CD8-positive, alpha-beta memory T cell (primary cell): ENCODE data around the gene KNG1. TPM values are rescaled to one million over a fixed set of nuclear protein-coding genes. Genes with fewer than 3 reads are reported as not detected.

ENCODE experiments used
- CTCF ChIA-PET: fragments of 350-600 bp; sonication (Branson Sonifier 250); formaldehyde crosslinking; loops from one replicate; lab custom pipeline; 2021; ENCODE audit warnings: antibody characterized with exemption; lab: Charles Lee
- POLR2A ChIA-PET: fragments of 350-600 bp; sonication (Branson Sonifier 250); formaldehyde crosslinking; loops from one replicate; lab custom pipeline; 2021; ENCODE audit warnings: antibody characterized with exemption; lab: Charles Lee
- DNase-seq, 5 donors: peaks; one replicate each; pipeline versions ENCODE4 v3.0.0 to v3.0.0-alpha.2; 2020 to 2022; ENCODE audit warnings: mixed read lengths in 1 of 5
- H3K27ac ChIP-seq: one replicate; pipeline ENCODE4 v1.7.0; 2013; ENCODE audit warnings: low read depth, mild to moderate bottlenecking, low read length, moderate library complexity
- H3K27me3 ChIP-seq: 2 replicates; pipeline ENCODE4 v1.7.0; 2013; ENCODE audit warnings: low read length, mild to moderate bottlenecking; ENCODE audit not compliant: insufficient read depth, poor library complexity, severe bottlenecking
- H3K36me3 ChIP-seq: 2 replicates; pipeline ENCODE4 v1.7.0; 2013; ENCODE audit warnings: mild to moderate bottlenecking, low read length, moderate library complexity; ENCODE audit not compliant: insufficient read depth
- H3K4me1 ChIP-seq: 2 replicates; pipeline ENCODE4 v1.7.0; 2013; ENCODE audit warnings: mild to moderate bottlenecking, low read length, moderate library complexity; ENCODE audit not compliant: insufficient read depth
- H3K4me3 ChIP-seq: 2 replicates; pipeline ENCODE4 v1.7.0; 2013; ENCODE audit warnings: mild to moderate bottlenecking, low read length
- H3K9me3 ChIP-seq: 2 replicates; pipeline ENCODE4 v1.7.0; 2013; ENCODE audit warnings: mild to moderate bottlenecking, low read length
- H3K27ac Mint-ChIP-seq, 8 donors: one replicate each; pipeline ENCODE4 v1.8.0; 2020 to 2021; ENCODE audit warnings: mixed read lengths in 8 of 8, mild to moderate bottlenecking in 6 of 8, inconsistent platforms in 3 of 8, moderate library complexity in 3 of 8
- H3K27me3 Mint-ChIP-seq, 2 donors: one replicate each; pipeline ENCODE4 v1.8.0; 2020 to 2021; ENCODE audit warnings: mixed read lengths in 2 of 2, mild to moderate bottlenecking in 1 of 2, moderate library complexity in 1 of 2
- H3K36me3 Mint-ChIP-seq, 3 donors: one replicate each; pipeline ENCODE4 v1.8.0; 2020 to 2021; ENCODE audit warnings: mixed read lengths in 3 of 3, inconsistent platforms in 1 of 3, mild to moderate bottlenecking in 1 of 3
- H3K4me1 Mint-ChIP-seq, 3 donors: one replicate each; pipeline ENCODE4 v1.8.0; 2020 to 2021; ENCODE audit warnings: mixed read lengths in 3 of 3, inconsistent platforms in 1 of 3, mild to moderate bottlenecking in 1 of 3
- H3K4me3 Mint-ChIP-seq, 7 donors: one replicate each; pipeline ENCODE4 v1.8.0; 2020 to 2021; ENCODE audit warnings: mixed read lengths in 7 of 7, mild to moderate bottlenecking in 6 of 7, moderate library complexity in 4 of 7, inconsistent platforms in 2 of 7
- H3K9me3 Mint-ChIP-seq, 5 donors: one replicate each; pipeline ENCODE4 v1.8.0; 2020 to 2022; ENCODE audit warnings: mixed read lengths in 5 of 5, mild to moderate bottlenecking in 3 of 5, moderate library complexity in 2 of 5, inconsistent platforms in 1 of 5
- polyA plus RNA-seq: library from polyadenylated mRNA; unstranded; fragments of 300-500 nt; fragmentation: Illumina TruSeq; gene quantifications from one replicate; pipeline ENCODE4 v1.2.3, GENCODE V29; 2021
- total RNA-seq, 2 experiments: library from RNA; stranded (reverse); gene quantifications; one replicate each; pipeline ENCODE4 v1.2.3, GENCODE V29; 2021

Gene KNG1
- total and polyA plus RNA-seq, 3 experiments from 2014 or later: not detected

GRCh38 chr3:186760897-186761447 is 43.8 kb downstream of the KNG1 start:
- no peak overlapping the region for H3K4me3 Mint-ChIP-seq
- ChIA-PET POLR2A (no interaction called here), CTCF (interaction anchor here (1.0 kb wide), 1 partner anchor 144 kb away, joined by 3 read pairs; no protein-coding TSS in a partner anchor)
- H3K36me3 Mint-ChIP-seq: peaks cover 0 to 2% (median 0%) of the 10 kb centered on the region in 3 donors
- no peak overlapping the region for H3K27ac Mint-ChIP-seq
- H3K27me3 ChIP-seq: no peaks in the 10 kb centered on the region
- no peak for DNase-seq
- H3K9me3 ChIP-seq: no peaks in the 10 kb centered on the region
- no peak overlapping the region for H3K4me3 ChIP-seq
- H3K27me3 Mint-ChIP-seq: no peaks in the 10 kb centered on the region
- no peaks in the 10 kb centered on the region for H3K36me3 ChIP-seq
- no peaks in the 10 kb centered on the region for H3K4me1 Mint-ChIP-seq
- H3K27ac ChIP-seq: no peak overlapping the region
- no peaks in the 10 kb centered on the region for H3K9me3 Mint-ChIP-seq
- no peaks in the 10 kb centered on the region for H3K4me1 ChIP-seq

GRCh38 chr3:186772281-186772694 is 55.1 kb downstream of the KNG1 start:
- Mint-ChIP-seq H3K9me3 (peaks cover 0 to 1% (median 0%) of the 10 kb centered on the region in 5 donors), H3K36me3 (peaks cover 0 to 3% (median 0%) of the 10 kb centered on the region in 3 donors), H3K27ac (peak overlapping the region; percentile 42 to 97 (median 94)), H3K27me3 (no peaks in the 10 kb centered on the region), H3K4me1 (peaks cover 15 to 20% (median 18%) of the 10 kb centered on the region in 3 donors), H3K4me3 (peak overlapping the region; percentile 76 to 95 (median 92))
- no peak for DNase-seq
- Histone ChIP-seq H3K4me3 (peak overlapping the region; percentile 47), H3K27me3 (no peaks in the 10 kb centered on the region), H3K4me1 (peaks cover 13% of the 10 kb centered on the region), H3K36me3 (no peaks in the 10 kb centered on the region), H3K27ac (peak overlapping the region; percentile 58), H3K9me3 (no peaks in the 10 kb centered on the region)
- POLR2A ChIA-PET: interaction anchor here (0.6 to 4.8 kb wide), 5 partner anchors 12 to 393 kb away, joined by 3 to 106 read pairs (median 4); partner anchors contain the start of genes DNAJB11 and EIF4A2
- CTCF ChIA-PET: interaction anchor here (0.9 to 2.6 kb wide), 6 partner anchors 10 to 367 kb away, joined by 3 to 14 read pairs (median 4); partner anchors contain the start of genes EIF4A2 and RPL39L

GRCh38 chr3:186772701-186773417 is 55.7 kb downstream of the KNG1 start:
- DNase-seq: peak; percentile 46 to 75 (median 50)
- Histone ChIP-seq H3K27ac (peak overlapping the region; percentile 58), H3K36me3 (no peaks in the 10 kb centered on the region), H3K4me3 (peak overlapping the region; percentile 47), H3K9me3 (no peaks in the 10 kb centered on the region), H3K27me3 (no peaks in the 10 kb centered on the region), H3K4me1 (peaks cover 13% of the 10 kb centered on the region)
- H3K27me3 Mint-ChIP-seq: no peaks in the 10 kb centered on the region
- ChIA-PET CTCF (interaction anchor here (0.7 to 2.6 kb wide), 7 partner anchors 9 to 366 kb away, joined by 3 to 14 read pairs (median 3); partner anchors contain the start of genes EIF4A2 and RPL39L), POLR2A (interaction anchor here (0.6 to 4.8 kb wide), 7 partner anchors 11 to 392 kb away, joined by 3 to 106 read pairs (median 4); partner anchors contain the start of genes DNAJB11 and EIF4A2)
- peak overlapping the region; percentile 42 to 97 (median 94) for H3K27ac Mint-ChIP-seq
- H3K4me1 Mint-ChIP-seq: peaks cover 15 to 20% (median 18%) of the 10 kb centered on the region in 3 donors
- peaks cover 0 to 1% (median 0%) of the 10 kb centered on the region in 5 donors for H3K9me3 Mint-ChIP-seq
- H3K4me3 Mint-ChIP-seq: peak overlapping the region; percentile 76 to 95 (median 92)
- H3K36me3 Mint-ChIP-seq: peaks cover 0 to 3% (median 0%) of the 10 kb centered on the region in 3 donors

GRCh38 chr3:186775999-186776398 is 58.8 kb downstream of the KNG1 start:
- Histone ChIP-seq H3K27ac (no peak overlapping the region), H3K9me3 (no peaks in the 10 kb centered on the region), H3K4me3 (no peak overlapping the region), H3K4me1 (peaks cover 13% of the 10 kb centered on the region), H3K36me3 (no peaks in the 10 kb centered on the region), H3K27me3 (no peaks in the 10 kb centered on the region)
- CTCF ChIA-PET: no interaction called here
- Mint-ChIP-seq H3K36me3 (peaks cover 0 to 3% (median 0%) of the 10 kb centered on the region in 3 donors), H3K4me3 (no peak overlapping the region), H3K9me3 (peaks cover 0 to 1% (median 0%) of the 10 kb centered on the region in 5 donors), H3K27ac (peak overlapping the region in 2 of 8 donors; percentile 51 to 74), H3K27me3 (peaks cover 0 to 2% of the 10 kb centered on the region in 2 donors), H3K4me1 (peaks cover 15 to 20% (median 18%) of the 10 kb centered on the region in 3 donors)
- POLR2A ChIA-PET: no interaction called here
- no peak for DNase-seq

- Mint-ChIP-seq H3K4me1 (peaks cover 13 to 18% (median 14%) of the 10 kb centered on the region in 3 donors), H3K27ac (peak overlapping the region in 1 of 8 donors; percentile 11), H3K36me3 (peaks cover 5 to 16% (median 7%) of the 10 kb centered on the region in 3 donors), H3K27me3 (peaks cover 0 to 13% of the 10 kb centered on the region in 2 donors), H3K4me3 (peak overlapping the region in 1 of 7 donors; percentile 57), H3K9me3 (peaks cover 0 to 4% (median 0%) of the 10 kb centered on the region in 5 donors)
- Histone ChIP-seq H3K9me3 (no peaks in the 10 kb centered on the region), H3K36me3 (peaks cover 2% of the 10 kb centered on the region), H3K4me3 (no peak overlapping the region), H3K27ac (no peak overlapping the region), H3K4me1 (peaks cover 4% of the 10 kb centered on the region), H3K27me3 (no peaks in the 10 kb centered on the region)
- CTCF ChIA-PET: no interaction called here
- POLR2A ChIA-PET: no interaction called here
- no peak for DNase-seq
Observed at GRCh38 chr3:186779204-186779603, 62.0 kb downstream of the KNG1 start.

GRCh38 chr3:186782542-186783057 is 65.4 kb downstream of the KNG1 start:
- CTCF ChIA-PET: interaction anchor here (1.0 to 3.8 kb wide), 4 partner anchors 10 to 166 kb away, joined by 4 to 14 read pairs (median 10); no protein-coding TSS in a partner anchor
- POLR2A ChIA-PET: interaction anchor here (0.7 to 4.8 kb wide), 15 partner anchors 11 to 1197 kb away, joined by 3 to 106 read pairs (median 10); partner anchors contain the start of genes DNAJB11, RFC4, RPL39L and SENP2
- H3K27me3 ChIP-seq: no peaks in the 10 kb centered on the region
- peak overlapping the region; percentile 99 for H3K4me3 ChIP-seq
- Mint-ChIP-seq H3K4me3 (peak overlapping the region; percentile 96 to 99 (median 99)), H3K36me3 (peaks cover 33 to 50% (median 38%) of the 10 kb centered on the region in 3 donors), H3K9me3 (peaks cover 0 to 4% (median 0%) of the 10 kb centered on the region in 5 donors), H3K27me3 (peaks cover 0 to 13% of the 10 kb centered on the region in 2 donors), H3K4me1 (peaks cover 45 to 52% (median 48%) of the 10 kb centered on the region in 3 donors), H3K27ac (peak overlapping the region; percentile 97 to 100 (median 99))
- peaks cover 36% of the 10 kb centered on the region for H3K36me3 ChIP-seq
- peak overlapping the region; percentile 98 for H3K27ac ChIP-seq
- peaks cover 38% of the 10 kb centered on the region for H3K4me1 ChIP-seq
- no peak for DNase-seq
- no peaks in the 10 kb centered on the region for H3K9me3 ChIP-seq

- H3K36me3 Mint-ChIP-seq: peaks cover 39 to 56% (median 44%) of the 10 kb centered on the region in 3 donors
- peaks cover 50 to 58% (median 54%) of the 10 kb centered on the region in 3 donors for H3K4me1 Mint-ChIP-seq
- peaks cover 0 to 13% of the 10 kb centered on the region in 2 donors for H3K27me3 Mint-ChIP-seq
Observed at GRCh38 chr3:186783058-186783730, 66.0 kb downstream of the KNG1 start, which contains the start of gene EIF4A2. EIF4A2 (plus strand) TSS chr3:186783577; CDS start chr3:186783611, 34 bp downstream.

More at GRCh38 chr3:186783058-186783730, 66.0 kb downstream of the KNG1 start, which contains the start of gene EIF4A2:
- H3K9me3 Mint-ChIP-seq: peaks cover 0 to 4% (median 0%) of the 10 kb centered on the region in 5 donors
- ChIA-PET CTCF (interaction anchor here (0.9 to 3.8 kb wide), 8 partner anchors 10 to 168 kb away, joined by 3 to 14 read pairs (median 6); partner anchors contain the start of gene RFC4), POLR2A (interaction anchor here (0.7 to 4.8 kb wide), 16 partner anchors 11 to 1197 kb away, joined by 3 to 106 read pairs (median 8); partner anchors contain the start of genes DNAJB11, RFC4, RPL39L and SENP2)
- H3K27ac Mint-ChIP-seq: peak within 1 kb of the TSS; percentile 97 to 100 (median 99)
- DNase-seq: peak; percentile 85 to 94 (median 92)
- no peaks in the 10 kb centered on the region for H3K27me3 ChIP-seq
- no peaks in the 10 kb centered on the region for H3K9me3 ChIP-seq
- H3K4me1 ChIP-seq: peaks cover 44% of the 10 kb centered on the region
- H3K4me3 Mint-ChIP-seq: peak within 1 kb of the TSS; percentile 96 to 99 (median 99)
- H3K27ac ChIP-seq: peak within 1 kb of the TSS; percentile 98
- H3K36me3 ChIP-seq: peaks cover 42% of the 10 kb centered on the region
- peak within 1 kb of the TSS; percentile 99 for H3K4me3 ChIP-seq
